ENCODE measurements around the gene TINAG.

GRCh38 chr6:54260025-54260424, 48.2 kb upstream of the TINAG start:
- no peak for TF ChIP-seq POLR2A (IDR thresholded peaks at IDR 0.05; ENCODE audit: low read depth, low read length)
- no peak for TF ChIP-seq TAF1 (IDR thresholded peaks at IDR 0.05; ENCODE audit: borderline replicate concordance, low read depth, low read length)

All from GM12892 (cell line).